GM18505 (cell line): ENCODE measurements around the gene MPHOSPH9.

Source experiments
- ATAC-seq: cut with Tn5 transposase; IDR thresholded peaks from one replicate; pipeline ENCODE4 v1.9.1; 2021; ENCODE audit not compliant: unreplicated experiment
- POLR2A ChIP-seq: IDR thresholded peaks from 4 replicates; pipeline ENCODE4 v1.6.1; 2011; ENCODE audit warnings: borderline replicate concordance; ENCODE audit not compliant: insufficient read depth, insufficient read length; ENCODE audit errors: extremely low read depth

The MPHOSPH9 gene, protein sequence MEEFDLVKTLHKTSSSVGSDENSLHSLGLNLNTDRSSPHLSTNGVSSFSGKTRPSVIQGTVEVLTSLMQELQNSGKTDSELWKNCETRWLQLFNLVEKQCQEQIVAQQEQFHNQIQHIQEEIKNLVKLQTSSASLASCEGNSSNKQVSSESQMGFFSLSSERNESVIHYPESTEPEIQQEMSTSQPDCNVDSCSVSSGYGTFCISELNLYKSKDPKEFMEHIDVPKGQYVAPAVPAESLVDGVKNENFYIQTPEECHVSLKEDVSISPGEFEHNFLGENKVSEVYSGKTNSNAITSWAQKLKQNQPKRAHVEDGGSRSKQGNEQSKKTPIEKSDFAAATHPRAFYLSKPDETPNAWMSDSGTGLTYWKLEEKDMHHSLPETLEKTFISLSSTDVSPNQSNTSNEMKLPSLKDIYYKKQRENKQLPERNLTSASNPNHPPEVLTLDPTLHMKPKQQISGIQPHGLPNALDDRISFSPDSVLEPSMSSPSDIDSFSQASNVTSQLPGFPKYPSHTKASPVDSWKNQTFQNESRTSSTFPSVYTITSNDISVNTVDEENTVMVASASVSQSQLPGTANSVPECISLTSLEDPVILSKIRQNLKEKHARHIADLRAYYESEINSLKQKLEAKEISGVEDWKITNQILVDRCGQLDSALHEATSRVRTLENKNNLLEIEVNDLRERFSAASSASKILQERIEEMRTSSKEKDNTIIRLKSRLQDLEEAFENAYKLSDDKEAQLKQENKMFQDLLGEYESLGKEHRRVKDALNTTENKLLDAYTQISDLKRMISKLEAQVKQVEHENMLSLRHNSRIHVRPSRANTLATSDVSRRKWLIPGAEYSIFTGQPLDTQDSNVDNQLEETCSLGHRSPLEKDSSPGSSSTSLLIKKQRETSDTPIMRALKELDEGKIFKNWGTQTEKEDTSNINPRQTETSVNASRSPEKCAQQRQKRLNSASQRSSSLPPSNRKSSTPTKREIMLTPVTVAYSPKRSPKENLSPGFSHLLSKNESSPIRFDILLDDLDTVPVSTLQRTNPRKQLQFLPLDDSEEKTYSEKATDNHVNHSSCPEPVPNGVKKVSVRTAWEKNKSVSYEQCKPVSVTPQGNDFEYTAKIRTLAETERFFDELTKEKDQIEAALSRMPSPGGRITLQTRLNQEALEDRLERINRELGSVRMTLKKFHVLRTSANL

DNA sequence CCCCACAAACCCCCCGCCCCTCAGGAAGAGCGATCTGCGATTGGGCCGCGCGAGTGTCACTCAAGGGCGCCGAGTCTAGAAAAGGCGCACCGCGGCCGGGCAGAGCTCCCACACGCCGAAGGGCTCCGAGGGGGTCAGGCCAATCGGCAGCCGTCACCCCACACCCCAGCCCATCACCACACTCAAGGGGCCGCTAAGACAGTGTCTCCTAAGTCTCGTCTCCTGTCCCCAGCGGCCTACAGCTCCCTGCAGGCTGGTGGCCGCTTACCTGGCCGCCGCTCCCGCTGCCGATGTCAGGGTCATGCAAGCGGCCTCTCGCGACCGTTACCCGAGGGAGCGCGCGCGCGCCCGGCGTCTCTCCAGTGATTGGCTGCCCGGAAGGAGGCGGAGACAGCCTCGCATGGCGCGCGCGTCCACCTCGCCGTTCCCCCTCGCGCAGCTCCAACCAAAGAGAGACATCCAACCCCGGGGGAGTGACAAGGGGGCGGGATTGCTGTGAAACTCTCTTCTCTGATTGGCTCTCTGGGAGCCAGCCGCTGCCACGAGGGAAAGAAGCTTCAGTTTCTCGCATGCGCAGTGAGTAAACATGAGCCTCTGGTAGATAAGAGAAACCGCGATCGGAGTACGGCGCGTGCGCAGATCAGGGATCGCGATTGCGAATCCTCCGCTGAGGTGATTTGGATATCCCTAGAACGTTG lies at the start of gene MPHOSPH9, which contains the start of gene MTRFR:
MPHOSPH9 (minus strand) TSS at position 335 of the 698 bp plus-strand sequence. CDS start 2,777 bp downstream, outside the sequence.
MTRFR (plus strand) TSS at position 630 of the 698 bp plus-strand sequence. CDS start 20,239 bp downstream, outside the sequence.
- peak; percentile 100 for TF ChIP-seq POLR2A
- ATAC-seq, result peak; percentile 73

DNA sequence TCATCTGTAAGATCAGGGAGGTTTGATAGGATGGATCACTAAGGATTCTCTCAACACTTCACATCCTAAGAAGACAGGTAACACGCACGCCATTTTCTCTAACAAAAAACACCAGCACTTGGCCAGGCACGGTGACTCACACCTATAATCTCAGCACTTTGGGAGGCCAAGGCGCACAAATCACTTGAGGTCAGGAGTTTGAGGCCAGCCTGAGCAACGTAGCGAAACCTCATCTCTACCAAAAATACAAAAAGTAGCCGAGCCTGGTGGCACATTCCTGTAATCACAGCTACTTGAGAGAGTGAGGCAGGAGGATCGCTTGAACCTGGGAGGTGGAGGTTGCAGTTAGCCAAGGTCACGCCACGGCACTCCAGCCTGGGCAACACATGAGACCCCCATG lies 49.2 kb upstream of the MPHOSPH9 start:
- ATAC-seq, result no peak
- no peak for TF ChIP-seq POLR2A

DNA sequence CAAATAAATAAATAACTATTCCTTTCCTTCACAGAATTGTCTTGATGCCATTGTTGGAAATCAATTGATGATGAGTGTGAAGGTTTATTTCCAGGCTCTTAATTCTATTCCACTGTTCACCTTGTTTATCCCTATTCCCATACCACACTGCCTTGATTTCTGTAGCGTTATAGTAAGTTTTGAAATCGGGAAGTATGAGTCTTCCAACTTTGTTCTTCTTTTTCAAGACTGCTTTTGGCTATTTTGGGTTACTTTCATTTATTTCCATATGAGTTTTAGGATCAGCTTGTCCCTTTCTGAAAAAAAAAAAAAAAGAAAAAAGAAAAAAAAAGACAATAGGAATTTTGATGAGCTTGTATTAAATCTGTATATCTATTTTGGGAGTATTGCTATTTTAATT lies 48.0 kb upstream of the MPHOSPH9 start:
- TF ChIP-seq POLR2A, result no peak
- ATAC-seq, result no peak

GRCh38 chr12:123278101-123278627 lies 45.2 kb upstream of the MPHOSPH9 start:
- TF ChIP-seq POLR2A, result no peak
- ATAC-seq, result peak; percentile 72

DNA sequence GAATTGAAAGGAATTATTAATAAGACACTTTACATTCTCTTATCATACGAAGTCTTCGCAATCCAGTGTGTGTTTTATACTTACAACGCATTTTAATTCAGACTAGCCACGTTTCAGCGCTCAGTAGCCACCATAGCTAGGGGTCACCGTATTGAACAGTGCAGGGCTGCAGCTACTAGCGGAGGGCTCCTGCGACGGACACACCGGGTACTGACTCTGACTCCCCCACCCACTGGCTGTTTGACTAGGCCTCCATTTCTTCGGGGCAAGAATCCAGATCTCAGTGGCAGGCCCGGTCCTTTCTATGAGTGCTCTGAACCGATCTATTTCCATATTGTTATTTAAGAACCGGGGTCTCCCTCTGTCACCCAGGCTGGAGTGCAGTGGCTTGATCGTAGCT lies 40.2 kb upstream of the MPHOSPH9 start:
- ATAC-seq, result no peak
- TF ChIP-seq POLR2A, result no peak

DNA sequence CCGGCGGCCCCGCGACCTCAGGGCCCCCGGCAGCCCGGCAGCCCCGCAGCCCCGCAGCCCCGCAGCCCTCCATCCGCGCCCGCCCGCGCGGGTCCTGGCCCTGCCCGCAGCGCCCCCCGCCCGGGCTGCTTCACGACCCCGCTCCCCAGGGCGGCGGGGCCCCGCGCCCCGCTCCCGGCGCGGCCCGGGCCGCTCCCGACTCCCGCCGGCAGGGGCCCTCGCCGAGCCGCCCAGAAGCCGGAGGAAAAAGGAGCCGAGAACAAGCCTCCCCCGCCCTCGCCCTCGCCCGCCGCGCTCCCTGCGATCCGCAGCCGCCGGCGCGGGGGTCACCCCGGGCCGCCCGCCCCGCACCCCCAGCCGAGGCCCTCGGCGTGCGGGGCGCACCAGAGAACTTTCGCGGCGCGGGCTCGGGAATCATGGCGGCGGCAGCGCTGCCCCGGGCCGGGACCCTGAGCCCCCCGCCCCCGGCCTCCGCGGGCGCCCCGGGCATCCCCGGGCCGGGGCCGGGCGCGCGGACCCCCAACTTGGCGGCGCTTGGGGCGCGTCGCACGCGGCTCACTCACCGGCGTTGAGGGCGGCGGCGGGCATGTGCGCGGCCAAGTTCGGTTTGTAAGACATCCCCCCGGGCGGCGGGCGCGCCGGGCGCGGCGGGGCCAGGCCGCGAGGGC lies 38.2 kb upstream of the MPHOSPH9 start:
- ATAC-seq, result peak; percentile 57
- TF ChIP-seq POLR2A, result no peak

DNA sequence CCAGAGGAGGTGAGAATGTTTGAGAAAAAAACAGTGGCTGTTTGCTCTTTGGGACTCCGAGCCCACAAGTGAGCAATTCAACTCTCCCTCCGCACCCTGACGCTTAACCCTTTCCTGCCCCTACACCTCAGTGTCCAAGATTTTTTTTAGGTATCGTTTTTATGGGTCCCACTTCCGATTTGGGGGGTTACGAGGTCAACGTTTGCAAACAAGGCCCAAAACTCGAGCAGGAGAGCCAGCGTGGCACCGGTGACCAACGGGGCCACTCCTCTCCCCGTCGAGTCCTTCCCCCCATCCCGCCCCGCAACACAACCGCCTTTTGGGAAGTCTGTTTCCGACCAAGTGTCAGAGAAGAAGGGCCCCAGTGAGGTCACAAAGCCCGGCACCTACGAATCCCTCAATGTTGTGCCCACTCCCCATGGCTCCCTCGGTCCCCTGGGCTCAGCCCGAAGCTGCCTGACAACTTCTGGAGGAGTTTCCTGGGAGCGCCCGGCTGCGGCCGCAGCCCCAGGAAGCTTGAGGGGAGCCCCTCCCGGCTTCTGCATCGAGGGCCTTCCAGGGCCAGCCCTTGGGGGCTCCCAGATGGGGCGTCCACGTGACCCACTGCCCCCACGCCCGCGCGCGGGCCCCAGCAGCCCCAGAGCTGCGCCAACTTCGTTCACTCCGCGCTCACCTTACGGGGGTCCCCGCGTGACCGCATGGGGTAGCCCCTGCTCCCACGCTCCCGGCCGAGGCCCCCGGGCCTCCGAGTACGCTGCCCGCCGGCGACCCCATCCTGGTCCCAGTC lies 37.5 kb upstream of the MPHOSPH9 start:
- peak; percentile 8 for ATAC-seq
- TF ChIP-seq POLR2A, result no peak

DNA sequence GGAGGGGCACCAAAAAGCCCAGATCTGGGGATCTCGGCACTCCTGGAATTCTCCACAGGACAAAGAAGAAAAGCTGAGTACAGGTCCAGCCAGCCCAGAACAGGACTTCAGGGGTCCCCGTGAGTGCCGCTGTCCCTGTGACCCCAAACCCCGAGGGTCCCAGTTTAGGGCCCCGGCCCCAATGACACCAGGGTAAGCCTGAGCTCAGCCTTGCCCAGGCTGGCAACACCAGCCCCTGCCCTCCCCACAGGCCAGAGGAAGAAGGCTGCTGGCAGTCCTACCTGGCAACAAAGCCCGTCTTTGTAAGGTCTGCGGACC lies 36.9 kb upstream of the MPHOSPH9 start:
- no peak for TF ChIP-seq POLR2A
- no peak for ATAC-seq

DNA sequence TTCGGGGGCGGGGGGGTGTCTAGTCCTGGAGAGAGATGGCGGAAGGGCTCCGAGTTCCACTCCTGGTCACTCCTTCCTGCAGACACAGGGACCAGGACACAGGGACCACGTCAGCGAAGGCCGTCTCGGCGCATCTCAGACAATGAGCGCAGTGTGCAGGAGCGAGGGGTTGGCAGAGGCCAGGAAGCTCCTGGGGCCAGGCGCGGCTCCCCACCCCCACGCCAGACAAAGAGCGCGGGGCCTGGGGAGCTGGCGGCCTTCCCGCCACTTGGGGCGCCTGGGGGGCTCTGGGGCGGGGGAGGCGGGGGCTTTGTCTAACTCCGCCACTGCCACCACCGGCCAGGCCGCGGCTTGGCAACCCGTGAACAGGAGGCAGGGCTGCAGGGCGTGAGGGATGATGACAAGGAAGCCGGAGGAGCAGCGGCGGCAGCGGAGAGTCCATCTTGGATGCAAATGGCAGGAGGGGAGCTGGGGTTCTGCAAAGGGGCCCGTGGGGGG lies 36.5 kb upstream of the MPHOSPH9 start:
- no peak for TF ChIP-seq POLR2A
- no peak for ATAC-seq

GRCh38 chr12:123268850-123269249 lies 35.9 kb upstream of the MPHOSPH9 start:
- no peak for ATAC-seq
- no peak for TF ChIP-seq POLR2A
